ENCODE measurements around the gene BBS10.
"Not testable (repeated sequence)": the region's sequence is repeated elsewhere in the genome, so short reads cannot be mapped to it uniquely, and the experiment has no call there.

DNA sequence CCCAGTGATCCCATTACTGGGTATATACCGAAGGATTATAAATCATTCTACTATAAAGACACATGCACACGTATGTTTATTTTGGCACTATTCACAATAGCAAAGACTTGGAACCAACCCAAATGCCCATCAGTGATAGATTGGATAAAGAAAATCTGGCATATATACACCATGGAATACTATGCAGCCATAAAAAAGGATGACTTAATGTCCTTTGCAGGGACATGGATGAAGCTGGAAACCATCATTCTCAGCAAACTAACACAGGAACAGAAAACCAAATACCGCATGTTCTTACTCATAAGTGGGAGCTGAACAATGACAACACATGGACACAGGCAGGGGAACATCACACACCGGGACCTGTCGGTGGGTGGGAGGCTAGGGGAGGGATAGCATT is 15.9 kb upstream of the BBS10 start:
- TF ChIP-seq POLR2A (IDR thresholded peaks at IDR 0.05), result not testable (repeated sequence)
- TF ChIP-seq, protein P1, sequence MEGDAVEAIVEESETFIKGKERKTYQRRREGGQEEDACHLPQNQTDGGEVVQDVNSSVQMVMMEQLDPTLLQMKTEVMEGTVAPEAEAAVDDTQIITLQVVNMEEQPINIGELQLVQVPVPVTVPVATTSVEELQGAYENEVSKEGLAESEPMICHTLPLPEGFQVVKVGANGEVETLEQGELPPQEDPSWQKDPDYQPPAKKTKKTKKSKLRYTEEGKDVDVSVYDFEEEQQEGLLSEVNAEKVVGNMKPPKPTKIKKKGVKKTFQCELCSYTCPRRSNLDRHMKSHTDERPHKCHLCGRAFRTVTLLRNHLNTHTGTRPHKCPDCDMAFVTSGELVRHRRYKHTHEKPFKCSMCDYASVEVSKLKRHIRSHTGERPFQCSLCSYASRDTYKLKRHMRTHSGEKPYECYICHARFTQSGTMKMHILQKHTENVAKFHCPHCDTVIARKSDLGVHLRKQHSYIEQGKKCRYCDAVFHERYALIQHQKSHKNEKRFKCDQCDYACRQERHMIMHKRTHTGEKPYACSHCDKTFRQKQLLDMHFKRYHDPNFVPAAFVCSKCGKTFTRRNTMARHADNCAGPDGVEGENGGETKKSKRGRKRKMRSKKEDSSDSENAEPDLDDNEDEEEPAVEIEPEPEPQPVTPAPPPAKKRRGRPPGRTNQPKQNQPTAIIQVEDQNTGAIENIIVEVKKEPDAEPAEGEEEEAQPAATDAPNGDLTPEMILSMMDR (IDR thresholded peaks at IDR 0.05), result not testable (repeated sequence)
